GDM1 (cell line): ENCODE measurements around the gene SMTN.
"Not testable (repeated sequence)": the region's sequence is repeated elsewhere in the genome, so short reads cannot be mapped to it uniquely, and the experiment has no call there.

Experiments used
- DNase-seq: peaks from one replicate; lab custom pipeline; 2025; lab: John Stamatoyannopoulos, UW

The SMTN gene

GRCh38 chr22:31090217-31091085 is 9.3 kb downstream of the SMTN start:
- DNase-seq: no peak

- no peak for DNase-seq
Measured at GRCh38 chr22:31091106-31091975, 10.2 kb downstream of the SMTN start.

GRCh38 chr22:31092161-31092560 is 11.0 kb downstream of the SMTN start:
- DNase-seq: no peak

GRCh38 chr22:31093086-31093850 is 12.2 kb downstream of the SMTN start:
- DNase-seq: no peak

GRCh38 chr22:31094021-31094551 is 13.0 kb downstream of the SMTN start:
- no peak for DNase-seq

GRCh38 chr22:31094741-31095140 is 13.6 kb downstream of the SMTN start:
- no peak for DNase-seq

GRCh38 chr22:31095637-31096249 is 14.6 kb downstream of the SMTN start:
- no peak for DNase-seq

- no peak for DNase-seq
Measured at GRCh38 chr22:31096657-31097279, 15.7 kb downstream of the SMTN start.

- not testable (repeated sequence) for DNase-seq
Measured at GRCh38 chr22:31097539-31097938, 16.4 kb downstream of the SMTN start.

GRCh38 chr22:31097941-31098631 is 17.0 kb downstream of the SMTN start:
- DNase-seq: no peak

GRCh38 chr22:31098632-31099110 is 17.6 kb downstream of the SMTN start:
- no peak for DNase-seq

- DNase-seq: no peak
Measured at GRCh38 chr22:31099386-31099785, 18.3 kb downstream of the SMTN start.

GRCh38 chr22:31099841-31100761 is 19.0 kb downstream of the SMTN start:
- no peak for DNase-seq

GRCh38 chr22:31100762-31101525 is 19.8 kb downstream of the SMTN start:
- no peak for DNase-seq

GRCh38 chr22:31102441-31103081 is 21.4 kb downstream of the SMTN start:
- DNase-seq: no peak

- no peak for DNase-seq
Measured at GRCh38 chr22:31103111-31103510, 22.0 kb downstream of the SMTN start.

GRCh38 chr22:31103899-31104694 is 23.0 kb downstream of the SMTN start:
- DNase-seq: no peak
